ENCODE data around the gene BCHE.

- TF ChIP-seq YY1 (IDR thresholded peaks at IDR 0.05; ENCODE audit: low read depth) (no peak), EGR1 (IDR thresholded peaks at IDR 0.05) (no peak), FOXM1 (IDR thresholded peaks at IDR 0.05; ENCODE audit: borderline replicate concordance, low read depth) (no peak), TCF12 (IDR thresholded peaks at IDR 0.05; ENCODE audit: low read depth) (no peak), RAD21 (IDR thresholded peaks at IDR 0.05; ENCODE audit: low read depth) (no peak), NFIC (IDR thresholded peaks at IDR 0.05) (no peak), USF1 (IDR thresholded peaks at IDR 0.05) (no peak), TEAD4 (IDR thresholded peaks at IDR 0.05) (no peak), TAF1 (IDR thresholded peaks at IDR 0.05; ENCODE audit: low read depth) (no peak), REST (IDR thresholded peaks at IDR 0.05; ENCODE audit: low read depth) (no peak), EP300 (IDR thresholded peaks at IDR 0.05; ENCODE audit: borderline replicate concordance) (no peak), MAX (IDR thresholded peaks at IDR 0.05) (no peak)
Observed at GRCh38 chr3:165796701-165797100, 40.5 kb downstream of the BCHE start.

Measured in Ishikawa (cell line).